Stimulated activated CD4-positive, alpha-beta T cell treated with anti-CD3 and anti-CD28 coated beads, TNF-alpha, amount 100 ng/mL, for 1 hour (primary cell): ENCODE results near the gene UNC5B.
"Not testable (repeated sequence)": the region's sequence is repeated elsewhere in the genome, so short reads cannot be mapped to it uniquely, and the experiment has no call there.

ENCODE experiments used
- DNase-seq, 3 donors: peaks; one replicate each; pipeline ENCODE4 v3.0.0-alpha.2; 2020; ENCODE audit warnings: low read depth in 3 of 3, low spot score in 1 of 3

Gene UNC5B

DNA sequence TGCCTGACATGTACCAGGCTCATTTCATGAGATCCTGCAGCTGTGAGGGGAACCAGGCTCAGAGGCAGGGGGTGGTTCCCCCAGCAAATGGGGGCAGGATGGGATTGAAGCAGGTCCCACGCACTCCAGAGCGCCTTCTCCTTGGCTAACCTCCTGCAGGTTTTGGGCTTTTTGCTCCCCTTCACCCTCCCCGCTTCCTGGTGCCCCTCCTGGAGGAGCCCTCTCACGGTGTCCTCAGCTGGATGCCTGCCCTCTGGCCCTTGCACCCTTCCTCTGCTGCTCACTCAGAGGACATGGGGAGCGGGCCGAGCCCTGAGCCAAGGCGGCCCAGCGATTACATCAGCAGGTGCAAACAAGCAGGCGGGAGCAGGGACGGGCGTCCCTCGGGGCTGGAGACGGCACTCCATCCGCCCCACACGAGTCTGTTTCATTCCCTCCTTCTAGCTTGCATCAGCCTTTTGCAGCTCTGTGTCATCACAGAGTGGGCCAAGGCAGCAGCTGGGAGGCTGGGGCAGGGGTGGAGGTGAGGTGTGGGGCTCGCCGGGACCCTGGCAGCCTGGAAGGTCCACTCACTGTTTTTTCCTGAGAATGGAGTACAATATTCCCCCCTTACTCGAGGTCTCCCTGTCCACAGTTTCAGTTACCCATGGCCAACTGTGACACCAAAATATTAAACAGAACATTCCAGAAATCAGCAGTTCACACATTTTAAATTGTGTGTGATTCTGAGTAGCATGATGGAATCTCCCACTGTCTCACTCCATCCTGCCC, 54.0 kb downstream of the UNC5B start:
- DNase-seq, result no peak

DNA sequence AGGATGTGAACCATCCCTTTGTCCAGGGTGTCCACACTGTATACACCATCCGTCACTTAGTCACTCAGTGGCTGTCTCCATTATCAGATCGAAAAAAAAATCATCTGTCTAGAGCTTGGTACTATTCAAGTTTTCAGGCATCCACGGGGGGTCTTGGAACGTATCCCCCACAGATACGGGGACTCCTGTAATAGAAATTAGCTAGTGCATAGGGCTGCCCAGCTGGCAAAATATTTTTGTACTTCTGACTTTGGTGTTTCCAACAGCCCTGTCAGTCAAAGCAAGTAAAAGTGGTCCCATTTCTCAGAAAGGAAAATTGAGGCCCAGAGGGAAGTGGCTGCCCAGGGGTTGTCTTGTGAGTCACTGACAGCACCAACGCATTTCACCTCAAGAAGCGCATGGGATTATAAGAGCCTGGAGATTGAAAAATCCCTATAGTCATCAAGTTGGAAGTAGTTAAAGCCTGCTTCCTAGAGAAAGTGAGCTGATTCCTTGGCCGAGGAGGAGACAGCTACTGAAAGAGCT, 54.6 kb downstream of the UNC5B start:
- DNase-seq, result no peak

DNA sequence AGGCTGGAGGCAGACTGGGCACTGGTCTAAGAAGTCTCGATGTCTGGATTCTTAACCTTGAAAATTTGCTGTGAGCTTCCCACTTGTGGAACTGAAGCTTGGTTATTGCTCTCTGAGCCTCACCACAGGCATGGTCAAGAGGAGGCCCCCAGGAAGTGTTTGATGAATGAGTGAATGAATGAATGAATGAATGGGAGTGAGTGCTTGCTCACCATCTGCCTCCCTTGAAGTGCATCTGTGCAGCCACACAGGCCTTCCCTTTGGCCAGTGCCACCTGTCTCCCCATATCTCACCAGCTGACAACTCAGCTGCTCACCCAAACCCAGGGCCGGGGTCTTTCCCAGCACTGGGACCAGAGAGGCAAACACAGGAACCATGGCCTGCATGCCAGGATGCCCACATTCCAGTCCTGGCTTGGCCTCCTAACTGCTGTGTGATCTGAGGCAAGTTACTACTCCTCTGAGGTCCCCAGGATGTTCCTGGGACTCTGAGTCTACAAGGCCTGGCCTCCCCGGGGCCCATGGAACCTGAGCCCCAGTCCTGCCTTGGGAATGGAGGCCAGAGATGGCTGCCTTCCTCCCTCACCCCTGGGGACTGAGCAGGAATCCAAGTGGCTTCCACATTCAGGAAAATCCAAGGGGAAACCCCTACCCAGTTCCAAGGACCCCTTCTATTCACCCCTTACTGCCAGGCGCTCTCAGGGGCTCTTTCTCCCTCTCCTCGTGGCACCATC, 55.3 kb downstream of the UNC5B start:
- no peak for DNase-seq

DNA sequence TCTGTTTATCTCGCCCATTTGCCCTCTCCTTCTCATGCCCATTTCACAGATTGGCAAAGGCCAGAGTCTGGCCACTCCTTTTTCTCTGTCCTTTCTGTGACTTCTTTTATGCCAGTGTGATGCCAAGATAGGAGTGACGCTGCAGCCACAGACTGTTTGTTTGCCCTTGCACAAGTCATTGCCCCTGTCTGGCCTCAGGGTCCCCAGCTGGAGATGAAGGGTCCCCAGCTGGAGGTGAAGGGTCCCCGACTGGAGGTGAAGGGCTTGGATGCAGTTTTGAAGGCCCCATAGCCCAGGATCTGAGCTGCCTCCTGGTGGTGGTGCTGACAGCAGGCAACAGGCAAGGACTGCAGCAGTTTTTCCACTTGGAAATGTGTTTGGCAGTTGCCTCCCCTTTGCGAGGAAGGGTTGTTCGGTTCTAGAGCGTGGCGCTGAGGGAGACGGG, 55.9 kb downstream of the UNC5B start:
- no peak for DNase-seq

DNA sequence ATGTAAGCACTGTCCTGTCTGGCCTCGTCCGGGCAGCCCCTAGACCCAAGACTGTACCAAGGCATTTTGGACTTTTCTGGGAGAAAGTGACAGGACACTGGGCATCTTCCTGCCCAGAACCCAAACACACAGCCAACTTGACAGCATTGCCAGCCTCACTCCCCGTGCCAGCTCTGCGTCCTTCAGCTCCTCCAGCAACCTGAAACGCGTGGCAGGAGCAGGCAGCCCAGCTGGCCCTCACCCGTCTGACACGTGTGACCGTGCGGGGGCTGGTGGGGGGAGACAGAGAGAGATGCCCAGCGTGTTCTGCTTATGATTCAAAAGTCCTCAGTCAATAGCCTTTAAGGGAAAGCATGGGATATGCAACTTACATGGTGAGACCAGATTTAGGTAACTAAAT, 56.4 kb downstream of the UNC5B start:
- DNase-seq, result no peak

DNA sequence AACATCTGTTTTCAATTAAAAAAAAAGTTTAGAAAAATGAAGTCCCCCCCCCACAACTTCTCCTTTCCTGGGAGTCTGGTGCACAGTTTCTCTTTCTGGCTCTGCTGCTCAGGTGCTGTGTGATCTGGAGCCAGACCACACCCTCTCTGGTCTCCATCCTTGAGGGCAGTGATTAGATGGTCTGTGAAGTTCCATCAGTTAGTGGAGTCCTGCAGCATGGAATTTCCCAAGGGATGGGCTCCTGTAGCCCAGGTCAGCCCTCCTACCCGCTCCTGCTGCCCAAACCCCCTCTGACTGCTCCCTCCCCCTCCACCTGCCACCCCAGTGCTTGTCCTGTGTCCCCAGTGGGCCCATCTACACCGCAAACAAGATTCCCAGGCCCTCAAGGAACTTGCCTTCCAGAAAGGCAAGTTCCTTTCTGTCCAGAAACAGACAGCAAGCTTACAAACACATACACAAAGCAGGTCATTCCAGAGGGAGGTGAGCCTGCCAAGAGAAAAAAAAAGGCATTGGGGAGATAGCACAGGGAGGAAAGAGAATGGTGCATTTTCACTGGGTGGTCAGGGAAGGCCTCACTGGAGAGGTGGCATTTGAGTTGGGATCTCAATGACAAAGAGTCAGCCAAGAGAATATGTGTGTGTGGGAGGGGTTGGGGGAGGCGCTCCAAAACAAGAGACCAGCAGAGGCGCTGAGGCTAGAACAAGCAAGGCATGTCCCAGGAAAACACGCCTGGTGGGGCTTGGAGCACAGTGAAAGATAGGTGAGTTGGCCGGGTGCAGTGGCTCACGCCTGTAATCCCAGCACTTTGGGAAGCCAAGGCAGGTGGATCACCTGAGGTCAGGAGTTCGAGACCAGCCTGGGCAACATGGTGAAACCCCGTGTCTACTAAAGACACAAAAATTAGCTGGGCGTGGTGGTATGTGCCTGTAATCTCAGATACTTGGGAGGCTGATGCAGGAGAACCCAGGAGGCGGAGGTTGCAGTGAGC, 57.2 kb downstream of the UNC5B start:
- no peak for DNase-seq

GRCh38 chr10:71270301-71271220, 58.2 kb downstream of the UNC5B start:
- no peak for DNase-seq

DNA sequence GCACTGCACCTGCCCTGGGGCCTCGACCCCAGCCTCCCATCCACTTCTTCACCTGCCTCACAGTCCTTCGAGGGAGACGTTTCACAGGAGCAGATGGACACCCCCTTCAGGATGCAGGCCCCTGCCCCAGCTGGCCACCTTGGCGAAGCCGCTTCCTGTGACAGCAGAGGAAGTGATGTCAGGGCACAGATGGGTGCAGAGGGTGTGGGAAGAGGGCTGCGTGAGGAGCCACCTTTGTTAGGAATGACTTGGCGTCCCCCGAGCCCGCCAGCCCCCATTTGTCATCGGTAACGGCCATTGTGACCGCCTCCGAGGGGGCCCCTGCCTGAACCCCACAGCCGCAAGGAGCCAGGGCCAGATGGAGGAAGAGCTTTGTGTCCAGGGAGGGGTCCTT, 59.3 kb downstream of the UNC5B start:
- DNase-seq, result no peak

DNA sequence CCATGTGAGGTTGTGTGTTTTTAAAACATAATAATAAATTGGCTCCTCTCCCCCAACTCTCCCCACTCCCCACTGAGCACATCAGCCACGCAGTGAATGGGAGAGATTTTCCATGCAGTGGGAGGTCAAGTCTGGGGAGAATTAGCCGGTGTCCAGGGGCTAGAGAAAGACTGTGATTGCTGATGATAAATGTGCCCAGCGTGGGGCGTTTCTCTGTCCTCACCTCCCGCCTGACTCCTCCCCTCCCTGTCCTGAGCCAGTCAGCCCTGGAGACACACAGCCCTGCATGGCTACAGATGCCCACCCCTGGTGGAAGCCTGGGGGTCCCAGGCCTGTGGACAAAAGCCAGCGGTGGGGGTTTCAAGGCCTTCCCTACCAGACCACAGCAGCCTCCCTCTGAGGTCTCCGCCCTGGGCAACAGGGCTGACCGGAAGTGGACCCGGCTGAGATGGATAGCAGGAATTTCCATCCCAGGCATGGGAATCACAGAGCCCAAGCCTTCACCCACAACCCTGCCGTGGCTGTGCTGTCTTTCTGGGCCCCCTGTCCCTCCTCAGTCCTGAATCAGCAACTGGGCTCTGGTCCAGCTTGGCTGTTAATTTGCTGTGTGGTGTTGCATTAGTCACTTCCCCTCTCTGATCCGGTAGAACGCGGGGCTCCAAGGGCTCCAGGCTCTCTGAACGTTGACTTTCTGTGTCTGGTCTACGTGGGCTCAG, 59.8 kb downstream of the UNC5B start:
- DNase-seq, result no peak

DNA sequence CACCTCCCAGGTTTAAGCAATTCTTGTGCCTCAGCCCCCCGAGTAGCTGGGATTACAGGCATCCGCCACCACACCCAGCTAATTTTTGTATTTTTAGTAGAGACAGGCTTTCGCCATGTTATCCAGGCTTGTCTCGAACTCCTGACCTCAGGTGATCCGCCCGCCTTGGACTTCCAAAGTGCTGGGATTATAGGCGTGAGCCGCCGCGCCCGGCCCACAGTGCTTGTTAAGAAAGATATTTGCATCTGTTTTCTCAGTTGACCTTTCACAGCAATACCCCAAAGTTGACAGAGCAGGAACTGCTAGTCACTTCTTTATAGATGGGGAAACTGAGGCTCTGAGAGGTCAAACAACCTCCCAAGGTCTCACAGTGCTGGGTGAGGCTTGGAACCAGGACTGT, 60.6 kb downstream of the UNC5B start:
- DNase-seq, result not testable (repeated sequence)

DNA sequence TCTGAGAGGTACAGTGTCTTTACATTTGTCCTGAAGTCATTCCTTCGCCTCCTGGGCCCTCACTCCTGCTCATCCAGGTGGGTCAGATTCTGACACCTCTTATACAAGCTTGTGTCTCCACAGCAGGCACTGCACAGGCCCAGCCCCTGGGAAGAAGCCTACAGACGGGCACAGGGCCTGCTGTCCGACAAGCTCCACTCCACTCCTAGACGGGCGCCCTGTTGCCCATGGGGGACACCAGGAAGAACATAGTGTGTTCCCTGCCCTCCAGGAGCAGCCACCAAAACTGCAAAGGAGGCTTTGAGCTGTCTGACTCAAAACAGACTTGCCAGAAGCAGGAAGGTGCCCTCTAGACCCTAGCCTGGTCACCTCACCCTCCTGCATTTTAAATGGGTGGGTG, 61.1 kb downstream of the UNC5B start:
- DNase-seq, result no peak

- no peak for DNase-seq
These were observed 62.8 kb downstream of the UNC5B start for GRCh38 chr10:71274901-71275796.

DNA sequence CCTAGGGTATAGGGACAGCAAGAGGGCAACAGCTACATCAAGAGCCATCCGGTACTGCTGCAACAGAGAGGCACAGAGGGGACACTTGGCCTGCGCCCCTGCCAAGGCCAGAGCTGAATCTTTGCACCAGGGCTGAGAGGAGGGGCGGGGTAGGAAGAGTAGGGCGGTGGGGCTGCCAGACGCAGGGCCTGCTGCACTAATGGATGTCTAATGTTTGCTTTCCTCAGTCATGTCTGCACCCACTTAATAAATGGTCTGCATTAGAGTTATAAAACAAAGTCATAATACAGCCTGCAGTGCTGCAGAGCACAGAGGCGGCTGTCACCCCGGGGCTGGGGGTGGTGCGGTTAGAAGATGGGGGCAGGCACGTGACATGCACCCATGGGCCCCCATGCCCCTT, 64.5 kb downstream of the UNC5B start:
- no peak for DNase-seq

DNA sequence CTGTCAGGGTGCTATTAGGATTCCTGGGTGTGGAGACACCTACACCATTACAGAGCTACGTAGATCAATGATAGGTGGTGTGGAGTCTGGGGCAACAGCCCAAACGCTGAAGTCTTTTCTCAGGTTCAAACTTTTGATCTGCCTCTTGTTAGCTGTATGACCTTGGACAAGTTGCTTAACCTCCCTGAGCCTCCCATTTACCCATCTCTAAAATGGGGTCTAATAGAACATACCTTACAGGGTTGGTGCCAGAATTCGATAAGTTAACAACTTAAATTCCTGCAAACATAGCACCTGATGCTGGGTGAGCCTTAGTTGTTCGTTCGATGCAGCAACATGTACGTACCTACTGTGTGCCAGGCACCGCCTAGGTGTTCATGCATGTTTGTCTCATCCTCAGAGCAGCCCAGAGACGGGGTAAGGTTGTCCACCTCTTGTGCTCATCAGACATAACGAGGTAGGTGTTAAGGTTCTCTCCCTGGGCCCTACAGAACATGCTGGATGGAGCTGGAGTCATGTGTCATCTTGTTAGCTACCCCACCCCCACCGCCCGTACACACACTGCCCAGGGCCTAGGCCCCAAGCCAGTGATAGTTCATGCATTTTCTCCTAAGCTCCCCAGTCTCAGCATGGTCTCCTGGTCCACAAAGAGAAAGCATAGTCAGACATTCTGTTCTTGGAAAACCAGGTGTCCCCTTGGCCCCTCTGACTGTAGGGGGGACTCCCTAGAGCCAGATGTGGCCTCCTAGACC, 65.7 kb downstream of the UNC5B start:
- DNase-seq, result no peak

- DNase-seq, result no peak
These were observed 66.6 kb downstream of the UNC5B start for GRCh38 chr10:71278691-71279588.

- DNase-seq, result no peak
These were observed 67.3 kb downstream of the UNC5B start for GRCh38 chr10:71279590-71280170.
